DMS53 treated with DMSO at 0.1 percent for 48 hours (cell line): Measurements from ENCODE around the gene JPH4.
"Not testable (repeated sequence)": the region's sequence is repeated elsewhere in the genome, so short reads cannot be mapped to it uniquely, and the experiment has no call there.

Experiments
- DNase-seq: peaks from one replicate; lab custom pipeline; 2025; ENCODE audit not compliant: unreplicated experiment; lab: John Stamatoyannopoulos, UW

Gene JPH4

GRCh38 chr14:23609411-23610089, 31.0 kb upstream of the JPH4 start:
- not testable (repeated sequence) for DNase-seq

GRCh38 chr14:23609001-23609400, 30.4 kb upstream of the JPH4 start:
- no peak for DNase-seq

- no peak for DNase-seq
These were observed 29.9 kb upstream of the JPH4 start for GRCh38 chr14:23608454-23608853.

- DNase-seq: no peak
These were observed 27.5 kb upstream of the JPH4 start for GRCh38 chr14:23605931-23606585.

GRCh38 chr14:23604675-23605170, 26.1 kb upstream of the JPH4 start:
- no peak for DNase-seq

GRCh38 chr14:23604148-23604547, 25.6 kb upstream of the JPH4 start:
- no peak for DNase-seq

GRCh38 chr14:23603103-23603502, 24.5 kb upstream of the JPH4 start:
- no peak for DNase-seq

GRCh38 chr14:23602181-23603095, 23.8 kb upstream of the JPH4 start:
- DNase-seq: peak; percentile 48

GRCh38 chr14:23601845-23602180, 23.2 kb upstream of the JPH4 start:
- DNase-seq: peak; percentile 8

GRCh38 chr14:23601424-23601823, 22.8 kb upstream of the JPH4 start:
- DNase-seq: no peak

GRCh38 chr14:23600806-23601205, 22.2 kb upstream of the JPH4 start:
- no peak for DNase-seq

- DNase-seq: no peak
These were observed 21.7 kb upstream of the JPH4 start for GRCh38 chr14:23600322-23600707.

- not testable (repeated sequence) for DNase-seq
These were observed 15.6 kb upstream of the JPH4 start for GRCh38 chr14:23594191-23594590.

GRCh38 chr14:23590198-23590597, 11.6 kb upstream of the JPH4 start:
- DNase-seq: no peak

- DNase-seq: no peak
These were observed 11.0 kb upstream of the JPH4 start for GRCh38 chr14:23589606-23590005.

- peak; percentile 82 for DNase-seq
These were observed 10.5 kb upstream of the JPH4 start for GRCh38 chr14:23588884-23589598.

GRCh38 chr14:23584527-23585203, 6.1 kb upstream of the JPH4 start:
- DNase-seq: not testable (repeated sequence)

- not testable (repeated sequence) for DNase-seq
These were observed 5.4 kb upstream of the JPH4 start for GRCh38 chr14:23583761-23584526.

GRCh38 chr14:23582906-23583760, 4.5 kb upstream of the JPH4 start:
- DNase-seq: no peak
